IPS-18a (cell line): ENCODE data around the gene SEC14L1.
"Not testable (repeated sequence)": the region's sequence is repeated elsewhere in the genome, so short reads cannot be mapped to it uniquely, and the experiment has no call there.

Experiments used
- H3K27ac ChIP-seq: one replicate; pipeline ENCODE4 v1.5.1; 2013; ENCODE audit warnings: low read length
- H3K27me3 ChIP-seq: one replicate; pipeline ENCODE4 v1.6.1; 2013; ENCODE audit warnings: mild to moderate bottlenecking, low read length; ENCODE audit not compliant: control insufficient read depth, insufficient read depth
- H3K36me3 ChIP-seq: one replicate; pipeline ENCODE4 v1.6.1; 2013; ENCODE audit warnings: low read depth, low read length; ENCODE audit not compliant: control insufficient read depth
- H3K4me1 ChIP-seq: one replicate; pipeline ENCODE4 v1.6.1; 2013; ENCODE audit warnings: low read depth, low read length; ENCODE audit not compliant: control insufficient read depth
- H3K4me3 ChIP-seq: one replicate; pipeline ENCODE4 v1.5.1; 2013; ENCODE audit warnings: low read length
- H3K9ac ChIP-seq: one replicate; pipeline ENCODE4 v1.6.1; 2013; ENCODE audit warnings: mild to moderate bottlenecking, low read length, moderate library complexity
- H3K9me3 ChIP-seq: one replicate; pipeline ENCODE4 v1.6.1; 2013; ENCODE audit warnings: low read depth, low read length; ENCODE audit not compliant: control insufficient read depth

SEC14L1 gene

DNA sequence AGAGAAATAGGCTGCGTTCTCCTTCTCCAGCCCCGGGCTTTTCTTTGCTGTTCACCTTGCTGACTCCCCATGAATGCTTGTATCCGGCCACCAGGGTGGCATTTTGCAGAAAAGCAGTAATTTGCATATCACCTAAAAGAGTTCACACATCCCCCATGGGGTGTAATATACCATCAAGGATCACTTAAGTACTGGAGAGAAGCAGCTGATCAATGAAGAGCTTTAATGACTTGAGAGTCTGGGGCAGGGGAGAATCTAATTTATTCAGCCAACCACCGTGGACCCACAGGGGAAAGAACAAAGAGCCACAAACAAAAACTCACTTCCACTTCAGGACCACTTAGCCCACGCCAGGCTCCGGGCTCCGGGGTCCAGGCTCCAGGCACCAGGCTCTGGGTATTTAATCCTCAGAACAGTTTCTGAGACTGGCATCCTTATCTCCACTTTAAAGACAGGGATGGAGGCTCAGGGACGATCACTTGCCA lies 33.9 kb upstream of the SEC14L1 start:
- Histone ChIP-seq H3K9me3 (no peaks in the 10 kb centered on the region), H3K4me1 (peaks cover 12% of the 10 kb centered on the region), H3K4me3 (no peak overlapping the region), H3K36me3 (no peaks in the 10 kb centered on the region), H3K27me3 (no peaks in the 10 kb centered on the region), H3K27ac (no peak overlapping the region), H3K9ac (no peak overlapping the region)

DNA sequence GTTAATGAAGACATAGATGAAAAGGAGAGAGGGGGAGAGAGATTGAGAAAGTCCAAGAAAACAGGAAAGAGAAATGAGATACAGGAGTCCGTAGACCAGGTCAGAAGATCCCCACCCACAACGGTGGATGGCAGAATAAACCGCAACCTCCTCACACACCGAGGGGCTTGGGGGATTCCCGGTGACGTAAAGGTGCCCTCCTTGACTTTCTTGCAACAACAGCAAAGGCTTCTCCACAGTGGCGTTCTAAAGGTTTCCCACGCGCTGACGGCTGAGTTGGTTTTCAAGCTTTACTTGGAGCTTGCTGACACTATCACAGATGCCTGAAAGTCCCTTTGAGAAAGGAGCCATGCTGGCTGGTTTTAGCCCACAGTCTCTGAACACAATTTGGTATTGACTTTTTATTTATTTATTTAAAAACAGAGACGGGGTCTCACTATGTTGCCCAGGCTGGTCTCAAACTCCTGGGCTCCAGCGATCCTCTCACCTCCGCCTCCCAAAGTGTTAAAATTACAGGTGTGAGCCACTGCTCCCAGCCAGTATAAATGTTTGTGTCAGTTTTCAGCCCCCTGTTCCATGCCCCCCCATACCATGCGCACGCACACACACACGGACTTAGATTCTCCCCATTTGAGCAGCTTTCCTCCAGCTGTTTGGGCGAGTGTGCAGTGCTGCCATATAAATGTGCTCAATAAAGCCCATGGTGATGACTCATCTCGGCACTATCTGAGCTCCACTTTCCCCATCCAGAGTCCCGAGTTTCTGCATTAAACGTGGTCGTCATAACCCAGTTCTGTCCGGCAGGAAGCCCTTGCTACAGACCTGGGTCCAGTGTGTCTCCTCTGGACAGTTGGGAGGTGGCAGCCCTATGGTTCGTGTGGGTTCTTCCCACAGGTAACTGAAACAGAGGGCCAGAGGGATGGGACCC lies 33.0 kb upstream of the SEC14L1 start:
- Histone ChIP-seq H3K4me3 (no peak overlapping the region), H3K27ac (no peak overlapping the region), H3K9me3 (no peaks in the 10 kb centered on the region), H3K9ac (no peak overlapping the region), H3K4me1 (peaks cover 12% of the 10 kb centered on the region), H3K36me3 (no peaks in the 10 kb centered on the region), H3K27me3 (no peaks in the 10 kb centered on the region)

DNA sequence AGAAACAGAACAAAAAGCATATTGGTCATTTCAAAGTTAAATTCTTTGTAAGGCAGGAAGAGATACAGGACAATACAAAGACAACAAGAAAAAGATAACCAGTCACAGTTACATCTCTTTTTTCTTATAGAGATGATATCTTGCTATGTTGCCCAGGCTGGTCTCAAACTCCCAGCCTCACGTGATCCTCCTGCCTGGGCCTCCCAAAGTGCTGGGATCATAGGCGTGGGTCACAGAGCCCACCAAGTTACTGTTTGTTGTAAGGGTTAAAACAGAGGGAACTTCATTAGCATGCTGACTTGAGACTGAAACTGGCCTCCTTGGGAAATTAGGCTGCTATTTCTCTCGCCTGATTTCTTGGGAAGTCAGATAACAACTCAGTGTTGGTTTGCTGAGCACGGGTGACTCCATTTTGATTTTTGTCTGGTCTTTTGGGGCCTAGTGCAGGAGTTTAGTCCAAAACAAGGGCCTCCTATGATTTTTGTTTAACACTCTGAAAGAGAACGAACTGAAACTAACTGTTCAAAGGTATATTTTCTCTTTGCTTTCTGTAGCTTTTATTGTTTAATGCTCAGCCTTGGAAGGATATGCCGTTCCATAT lies 31.5 kb upstream of the SEC14L1 start:
- Histone ChIP-seq H3K9me3 (no peaks in the 10 kb centered on the region), H3K4me3 (no peak overlapping the region), H3K27me3 (no peaks in the 10 kb centered on the region), H3K36me3 (no peaks in the 10 kb centered on the region), H3K9ac (no peak overlapping the region), H3K27ac (no peak overlapping the region), H3K4me1 (peaks cover 12% of the 10 kb centered on the region)

DNA sequence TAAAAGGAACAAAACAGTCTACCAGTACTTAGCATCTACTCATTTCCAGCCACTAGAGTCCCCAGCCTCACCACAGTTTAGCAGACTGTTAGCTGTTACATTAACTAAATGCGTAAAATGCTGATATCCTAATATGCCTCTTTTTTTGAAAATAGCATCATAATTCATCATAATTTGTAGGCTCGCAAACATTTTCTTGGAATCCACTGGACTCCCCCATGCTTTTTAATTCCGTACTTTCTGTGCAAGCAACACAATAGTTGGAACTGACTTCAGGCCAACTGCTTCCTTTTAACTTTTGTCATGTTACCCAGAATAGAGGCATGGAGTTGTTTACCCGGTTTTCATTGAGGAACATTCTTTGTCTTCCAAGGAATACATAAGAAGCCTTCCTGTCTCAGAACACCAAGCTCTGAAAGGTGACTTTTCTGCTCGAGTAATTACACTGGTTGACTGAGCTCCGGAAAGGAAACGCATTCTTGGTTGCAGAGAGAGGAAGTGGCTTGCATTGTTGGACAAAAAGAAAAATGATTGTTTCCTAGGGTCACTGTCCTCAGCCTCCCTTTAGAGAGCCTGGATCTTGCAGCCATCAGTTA lies 30.9 kb upstream of the SEC14L1 start:
- no peak overlapping the region for H3K4me3 ChIP-seq
- H3K9ac ChIP-seq: no peak overlapping the region
- no peaks in the 10 kb centered on the region for H3K9me3 ChIP-seq
- H3K36me3 ChIP-seq: no peaks in the 10 kb centered on the region
- H3K4me1 ChIP-seq: peaks cover 12% of the 10 kb centered on the region
- no peaks in the 10 kb centered on the region for H3K27me3 ChIP-seq
- H3K27ac ChIP-seq: no peak overlapping the region

DNA sequence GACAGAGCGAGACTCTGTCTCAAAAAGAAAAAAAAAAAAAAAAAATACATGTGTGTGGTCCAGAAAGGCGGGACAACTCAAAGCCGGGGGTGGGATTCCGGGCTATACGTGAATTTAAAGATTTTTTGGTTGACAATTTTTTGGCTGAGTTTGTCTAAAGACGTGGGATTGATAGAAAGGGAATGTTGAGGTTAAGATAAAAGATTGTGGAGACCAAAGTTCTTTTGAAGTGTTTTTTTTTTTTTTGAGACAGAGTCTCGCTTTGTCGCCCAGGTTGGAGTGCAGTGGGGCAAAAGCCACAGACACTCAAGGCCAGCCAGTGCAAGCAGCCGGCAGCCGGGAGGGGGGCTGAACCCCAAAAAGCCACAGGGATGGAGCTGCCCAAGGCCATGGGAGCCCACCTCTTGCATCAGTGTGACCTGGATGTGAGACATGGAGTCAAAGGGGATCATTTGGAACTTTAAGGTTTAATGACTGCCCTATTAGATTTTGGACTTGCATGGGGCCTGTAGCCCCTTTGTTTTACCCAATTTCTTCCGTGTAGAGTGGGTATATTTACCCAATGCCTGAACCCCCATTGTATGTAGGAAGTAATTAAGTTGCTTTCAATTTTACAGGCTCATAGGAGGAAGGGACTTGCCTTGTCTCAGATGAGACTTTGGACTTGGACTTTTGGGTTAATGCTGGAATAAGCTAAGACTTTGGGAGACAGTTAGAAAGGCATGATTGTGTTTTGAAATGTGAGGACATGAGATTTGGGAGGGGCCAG lies 29.4 kb upstream of the SEC14L1 start:
- not testable (repeated sequence) for H3K9me3 ChIP-seq, H3K27ac ChIP-seq, H3K4me3 ChIP-seq, H3K27me3 ChIP-seq, H3K36me3 ChIP-seq, H3K9ac ChIP-seq
- H3K4me1 ChIP-seq: peaks cover 12% of the 10 kb centered on the region

DNA sequence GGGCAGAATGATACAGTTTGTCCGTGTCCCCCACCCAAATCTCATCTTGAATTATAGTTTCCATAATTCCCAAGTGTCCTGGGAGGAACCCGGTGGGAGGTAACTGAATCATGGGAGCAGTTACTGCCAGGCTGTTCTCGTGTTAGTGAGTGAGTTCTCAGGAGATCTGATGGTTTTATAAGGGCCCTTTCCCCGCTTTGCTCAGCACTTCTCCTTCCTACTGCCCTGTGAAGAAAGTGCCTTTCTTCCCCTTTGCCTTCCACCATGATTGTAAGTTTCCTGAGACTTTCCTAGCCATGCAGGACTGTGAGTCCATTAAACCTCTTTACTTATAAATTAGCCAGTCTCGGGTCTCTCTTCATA lies 28.9 kb upstream of the SEC14L1 start:
- no peaks in the 10 kb centered on the region for H3K36me3 ChIP-seq
- H3K9ac ChIP-seq: no peak overlapping the region
- peaks cover 10% of the 10 kb centered on the region for H3K4me1 ChIP-seq
- H3K27ac ChIP-seq: no peak overlapping the region
- H3K9me3 ChIP-seq: no peaks in the 10 kb centered on the region
- no peak overlapping the region for H3K4me3 ChIP-seq
- H3K27me3 ChIP-seq: no peaks in the 10 kb centered on the region

DNA sequence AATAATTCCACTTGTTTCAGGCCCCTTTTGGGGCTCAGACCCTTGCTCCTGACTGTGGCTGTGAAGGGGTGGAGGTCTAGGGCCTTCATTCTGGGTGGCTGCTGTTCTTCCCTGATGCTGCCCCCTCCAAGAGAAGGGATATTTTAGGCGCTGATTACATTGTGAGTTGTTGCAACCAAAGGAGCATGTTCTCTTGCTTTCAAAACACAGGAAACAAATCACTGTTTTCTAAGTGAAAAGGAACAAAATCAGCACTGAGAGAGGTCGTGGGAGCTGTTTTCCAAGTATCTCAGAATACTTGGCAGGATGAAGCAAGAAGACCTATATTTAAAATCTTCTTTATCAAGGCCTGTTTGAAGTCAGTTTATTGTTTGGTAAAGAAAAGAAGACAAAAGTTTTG lies 25.3 kb upstream of the SEC14L1 start:
- Histone ChIP-seq H3K4me1 (no peaks in the 10 kb centered on the region), H3K36me3 (no peaks in the 10 kb centered on the region), H3K27me3 (no peaks in the 10 kb centered on the region), H3K9ac (no peak overlapping the region), H3K27ac (no peak overlapping the region), H3K9me3 (no peaks in the 10 kb centered on the region), H3K4me3 (no peak overlapping the region)

DNA sequence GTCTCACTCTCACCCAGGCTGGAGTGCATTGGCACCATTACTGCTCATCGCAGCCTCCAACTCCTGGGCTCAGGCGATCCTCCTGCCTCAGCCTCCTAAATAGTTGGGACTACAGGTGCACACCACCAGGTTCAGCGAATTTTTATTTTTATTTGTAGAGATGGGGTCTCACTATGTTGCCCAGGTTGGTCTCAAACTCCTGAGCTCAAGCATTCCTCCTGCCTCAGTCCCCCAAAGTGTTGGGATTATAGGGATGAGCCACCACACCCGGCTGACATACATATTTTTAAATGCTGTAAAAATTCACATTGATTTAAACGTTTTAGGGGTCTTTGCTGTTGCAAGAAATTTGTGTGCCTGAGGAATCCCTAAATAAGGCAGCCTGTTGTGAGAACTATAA lies 24.8 kb upstream of the SEC14L1 start:
- H3K9me3 ChIP-seq: no peaks in the 10 kb centered on the region
- H3K36me3 ChIP-seq: no peaks in the 10 kb centered on the region
- H3K4me1 ChIP-seq: no peaks in the 10 kb centered on the region
- H3K4me3 ChIP-seq: no peak overlapping the region
- no peak overlapping the region for H3K27ac ChIP-seq
- H3K27me3 ChIP-seq: no peaks in the 10 kb centered on the region
- no peak overlapping the region for H3K9ac ChIP-seq

DNA sequence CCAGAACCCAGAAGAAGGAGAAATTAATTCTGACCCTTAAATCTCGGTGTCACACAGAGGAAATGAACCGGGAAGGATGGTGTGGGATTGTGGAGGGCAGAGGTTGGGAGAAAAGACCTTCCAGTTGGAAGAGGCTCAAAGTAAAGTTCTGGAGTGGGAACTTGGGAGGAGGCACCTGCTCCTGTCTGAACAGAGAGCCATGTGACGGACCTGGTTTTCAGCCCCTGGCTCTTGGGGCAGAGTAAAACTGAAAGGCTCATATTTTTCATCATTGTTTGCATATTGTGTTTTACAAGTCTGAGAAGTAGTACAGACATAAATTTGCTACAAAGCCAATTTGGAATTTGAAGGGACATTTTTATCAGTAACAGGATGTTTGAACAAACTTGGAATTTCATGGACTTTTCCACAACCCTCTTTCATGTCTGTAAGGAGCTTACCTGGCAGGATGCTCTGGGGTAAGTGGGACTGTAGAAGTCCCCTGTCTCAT lies 24.4 kb upstream of the SEC14L1 start:
- no peak overlapping the region for H3K9ac ChIP-seq

DNA sequence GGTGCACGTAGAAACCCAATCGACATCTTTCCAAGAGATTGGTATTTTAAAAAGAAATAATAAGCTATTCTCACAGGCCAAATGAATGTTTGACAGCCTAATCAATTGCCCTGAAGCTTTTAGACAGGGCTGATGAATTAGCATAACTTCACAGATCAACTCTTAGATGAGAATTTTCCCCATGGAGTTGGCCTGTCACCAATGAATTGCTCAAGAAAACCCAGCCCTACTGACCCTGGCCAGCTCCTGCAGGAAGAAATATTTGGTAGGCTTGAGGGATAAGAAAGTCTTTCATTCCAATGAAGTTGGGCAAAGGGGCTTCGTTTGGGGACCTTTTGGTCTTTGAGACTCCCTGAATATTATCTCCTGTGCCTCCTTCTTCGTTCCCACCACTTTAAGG lies 23.4 kb upstream of the SEC14L1 start:
- Histone ChIP-seq H3K4me3 (no peak overlapping the region), H3K9ac (no peak overlapping the region), H3K36me3 (no peaks in the 10 kb centered on the region), H3K4me1 (no peaks in the 10 kb centered on the region), H3K27ac (no peak overlapping the region), H3K9me3 (no peaks in the 10 kb centered on the region), H3K27me3 (no peaks in the 10 kb centered on the region)

More for the DNA sequence above, 24.4 kb upstream of the SEC14L1 start:
- Histone ChIP-seq H3K27me3 (no peaks in the 10 kb centered on the region), H3K4me1 (no peaks in the 10 kb centered on the region), H3K9me3 (no peaks in the 10 kb centered on the region), H3K27ac (no peak overlapping the region), H3K4me3 (no peak overlapping the region), H3K36me3 (no peaks in the 10 kb centered on the region)

DNA sequence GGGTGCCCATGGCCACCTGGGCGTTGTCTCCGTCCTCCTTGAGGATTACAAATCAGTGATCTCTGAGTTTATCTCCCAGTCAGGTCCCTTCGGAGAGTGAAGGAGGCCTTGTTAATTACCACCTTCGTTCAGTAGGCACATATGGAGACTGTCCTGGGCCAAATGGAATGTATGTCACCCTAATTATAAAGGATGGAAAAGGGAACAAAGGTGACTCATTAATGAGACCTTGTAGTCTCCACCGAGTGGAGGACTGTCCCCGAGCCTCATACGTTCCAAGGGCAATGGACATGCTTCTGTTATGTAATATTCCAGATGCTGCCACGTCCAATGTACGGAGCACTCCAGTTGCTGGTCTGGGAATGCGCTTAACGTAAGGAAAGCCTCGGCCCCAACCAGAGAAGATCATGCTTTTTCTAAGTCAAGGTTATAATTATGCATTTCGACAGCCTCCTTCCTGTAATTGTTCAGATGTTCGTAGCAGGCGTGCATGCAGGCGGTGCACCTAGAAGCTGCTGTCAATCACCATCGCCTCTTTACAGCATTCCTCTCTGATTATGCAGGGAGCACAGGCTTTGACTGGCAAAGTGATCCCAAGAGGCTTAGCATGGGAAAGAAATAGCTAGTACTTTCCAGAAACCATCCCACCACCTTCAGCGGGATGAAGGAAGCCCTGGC lies 22.4 kb upstream of the SEC14L1 start:
- Histone ChIP-seq H3K4me3 (no peak overlapping the region), H3K9me3 (no peaks in the 10 kb centered on the region), H3K36me3 (no peaks in the 10 kb centered on the region), H3K9ac (no peak overlapping the region), H3K4me1 (no peaks in the 10 kb centered on the region), H3K27ac (no peak overlapping the region), H3K27me3 (no peaks in the 10 kb centered on the region)
